ENCODE data around the gene NSUN4. TPM values are rescaled to one million over a fixed set of nuclear protein-coding genes. Genes with fewer than 3 reads are reported as not detected.

NSUN4 gene
- total RNA-seq, 1 experiment from 2014 or later, result 16.7 TPM

- no peaks in the 10 kb centered on the region for H3K36me3 ChIP-seq
- no peak for DNase-seq
- no peak overlapping the region for H3K4me3 ChIP-seq
- H3K9me3 ChIP-seq, result no peaks in the 10 kb centered on the region
- H3K27me3 ChIP-seq, result no peaks in the 10 kb centered on the region
Observed at GRCh38 chr1:46409063-46409372, 68.4 kb downstream of the NSUN4 start.

- no peaks in the 10 kb centered on the region for H3K36me3 ChIP-seq
- peak; percentile 43 for DNase-seq
- no peaks in the 10 kb centered on the region for H3K9me3 ChIP-seq
- H3K27me3 ChIP-seq, result no peaks in the 10 kb centered on the region
- no peak overlapping the region for H3K4me3 ChIP-seq
Observed at GRCh38 chr1:46410156-46411009, 69.8 kb downstream of the NSUN4 start.

- no peaks in the 10 kb centered on the region for H3K36me3 ChIP-seq
- DNase-seq, result no peak
- no peak overlapping the region for H3K4me3 ChIP-seq
- H3K27me3 ChIP-seq, result no peaks in the 10 kb centered on the region
- no peaks in the 10 kb centered on the region for H3K9me3 ChIP-seq
Observed at GRCh38 chr1:46411010-46411405, 70.4 kb downstream of the NSUN4 start.

Other genes starting within 250 kb of the NSUN4 start
- 2.5 and 3.4 TPM in 2 replicates for gene PIK3R3, start 208.2 kb upstream of the NSUN4 start, total RNA-seq (2014; rRNA removed; shearing (Covaris generic); ENCODE audit: low replicate concordance)
- gene TSPAN1, start 165.7 kb upstream of the NSUN4 start, total RNA-seq (2014; rRNA removed; shearing (Covaris generic); ENCODE audit: low replicate concordance), result not detected in 2 replicates
- not detected in 2 replicates for gene P3R3URF, start 164.3 kb upstream of the NSUN4 start, total RNA-seq (2014; rRNA removed; shearing (Covaris generic); ENCODE audit: low replicate concordance)
- 69.4 and 89.7 TPM in 2 replicates for gene POMGNT1, start 142.4 kb upstream of the NSUN4 start, total RNA-seq (2014; rRNA removed; shearing (Covaris generic); ENCODE audit: low replicate concordance)
- gene LURAP1, start 137.5 kb upstream of the NSUN4 start, total RNA-seq (2014; rRNA removed; shearing (Covaris generic); ENCODE audit: low replicate concordance), result 0.16 TPM in 1 of 2 replicates, not detected in the other
- gene RAD54L, start 93.0 kb upstream of the NSUN4 start, total RNA-seq (2014; rRNA removed; shearing (Covaris generic); ENCODE audit: low replicate concordance), result 3.3 and 15.3 TPM in 2 replicates
- 70.5 and 101 TPM in 2 replicates for gene LRRC41, start 37.2 kb upstream of the NSUN4 start, total RNA-seq (2014; rRNA removed; shearing (Covaris generic); ENCODE audit: low replicate concordance)
- gene UQCRH, start 37.1 kb upstream of the NSUN4 start, total RNA-seq (2014; rRNA removed; shearing (Covaris generic); ENCODE audit: low replicate concordance), result 768 and 982 TPM in 2 replicates
- gene FAAH, start 53.5 kb downstream of the NSUN4 start, total RNA-seq (2014; rRNA removed; shearing (Covaris generic); ENCODE audit: low replicate concordance), result 0.16 and 1.4 TPM in 2 replicates
- not detected in 2 replicates for gene DMBX1, start 149.0 kb downstream of the NSUN4 start, total RNA-seq (2014; rRNA removed; shearing (Covaris generic); ENCODE audit: low replicate concordance)
- gene KNCN, start 210.8 kb downstream of the NSUN4 start, total RNA-seq (2014; rRNA removed; shearing (Covaris generic); ENCODE audit: low replicate concordance), result not detected in 2 replicates

Measured in MG63 (cell line).